ENCODE data around the gene BCAR3.
A peak's percentile ranks its signal among the peaks of the same experiment; 100 is the strongest.
"Not testable (repeated sequence)": the region's sequence is repeated elsewhere in the genome, so short reads cannot be mapped to it uniquely, and the experiment has no call there.

Gene BCAR3

DNA sequence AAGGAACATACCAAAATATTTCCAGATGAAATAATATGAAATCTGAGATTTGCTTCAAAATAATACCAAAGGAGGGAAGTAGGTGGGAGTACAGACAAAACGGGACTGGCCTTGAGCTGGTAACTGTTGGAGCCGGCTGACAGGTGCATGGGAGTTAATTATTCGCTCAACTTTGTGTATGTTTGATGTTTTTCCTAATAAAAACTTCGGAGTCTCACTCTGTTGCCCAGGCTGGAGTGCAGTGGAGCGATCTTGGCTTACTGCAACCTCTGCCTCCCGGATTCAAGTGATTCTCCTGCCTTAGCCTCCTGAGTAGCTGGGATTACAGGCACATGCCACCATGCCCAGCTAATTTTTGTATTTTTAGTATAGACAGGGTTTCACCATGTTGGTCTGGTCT is 7.6 kb downstream of the BCAR3 start:
- DNase-seq (ENCODE audit: low read depth, low spot score); H3K4me3 ChIP-seq (ENCODE audit: low read length): not testable (repeated sequence)

DNA sequence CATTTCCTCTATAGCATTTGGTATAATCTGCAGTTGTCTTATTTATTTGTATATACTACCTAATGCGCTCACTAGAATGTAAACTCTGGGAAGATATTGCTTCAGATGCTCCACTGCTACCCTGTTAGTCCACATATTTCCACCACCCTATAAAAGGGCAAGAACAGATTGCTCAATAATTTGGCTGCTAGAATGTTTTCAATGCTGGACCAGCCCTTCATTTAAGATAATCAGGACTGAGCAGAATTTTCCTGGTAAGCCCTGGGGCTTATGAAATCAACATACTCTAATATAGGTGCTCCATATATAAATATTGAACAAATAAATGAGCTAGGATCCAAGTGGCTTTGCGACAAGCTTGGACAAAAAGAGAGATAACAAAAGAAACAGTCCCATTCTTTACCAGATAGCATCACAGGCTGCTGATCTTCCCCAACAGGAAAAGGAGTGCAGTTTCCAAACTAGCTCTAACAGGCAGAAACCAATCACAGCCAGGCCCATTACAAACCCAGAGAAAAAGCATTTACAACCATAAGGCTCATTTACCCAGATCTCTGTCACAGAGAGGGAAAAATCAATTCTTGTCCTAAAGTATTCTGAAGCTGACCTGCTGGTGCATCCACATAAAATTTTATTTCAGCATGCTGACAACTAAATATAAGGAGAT is 8.3 kb downstream of the BCAR3 start:
- no peak overlapping the region for H3K4me3 ChIP-seq (ENCODE audit: low read length)
- no peak for DNase-seq (ENCODE audit: low read depth, low spot score)

DNA sequence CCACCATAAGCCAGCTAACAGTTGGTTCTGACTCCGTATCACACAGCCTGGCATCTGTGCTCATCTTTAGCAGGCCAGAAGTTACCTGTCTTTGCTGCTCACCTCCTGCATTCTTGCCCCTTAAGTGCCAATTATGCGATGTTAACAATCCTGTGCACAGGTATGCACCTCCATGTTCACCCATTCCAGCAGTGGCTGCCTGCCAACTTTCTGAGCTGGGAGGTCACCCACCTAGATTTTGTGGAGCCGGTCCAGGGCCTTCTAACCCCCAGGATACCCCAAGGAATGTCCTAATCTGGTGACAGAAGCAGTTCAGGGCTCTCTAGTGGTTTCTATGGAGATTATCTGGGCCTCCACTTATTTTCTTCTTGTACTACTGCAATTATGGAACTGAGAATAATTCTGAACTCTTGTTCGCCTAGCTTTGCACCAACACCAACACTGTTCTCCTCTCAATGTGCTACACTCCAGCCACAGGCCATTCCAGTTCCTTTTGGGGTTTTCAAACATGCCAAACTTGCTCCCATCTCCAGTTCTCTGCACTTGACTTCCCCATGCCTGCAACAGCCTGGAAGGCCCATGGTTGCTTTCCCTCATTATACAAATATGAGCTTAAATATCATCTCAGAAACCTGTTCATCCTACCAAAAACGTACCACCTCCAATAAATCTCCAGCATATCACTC is 9.0 kb downstream of the BCAR3 start:
- no peak overlapping the region for H3K4me3 ChIP-seq (ENCODE audit: low read length)
- no peak for DNase-seq (ENCODE audit: low read depth, low spot score)

DNA sequence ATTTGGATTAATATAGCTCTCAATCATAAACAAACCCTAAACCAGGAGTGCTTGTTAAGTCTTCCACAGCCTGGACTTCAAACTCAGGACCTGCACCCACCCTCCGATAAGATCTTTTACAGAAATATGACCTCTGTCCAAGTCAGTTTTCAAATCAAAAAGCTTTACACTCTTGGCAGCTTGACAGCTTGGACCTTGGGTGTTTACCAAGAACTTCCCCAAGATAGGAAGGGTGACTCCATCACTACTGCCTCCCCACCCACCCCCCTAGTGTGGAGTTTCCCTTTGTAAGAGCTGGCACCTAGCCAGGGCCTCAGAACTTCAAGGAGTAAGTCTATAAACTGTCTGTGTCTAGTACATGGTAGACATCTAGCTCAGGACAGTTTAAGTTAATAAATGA is 9.6 kb downstream of the BCAR3 start:
- H3K4me3 ChIP-seq (ENCODE audit: low read length): no peak overlapping the region
- no peak for DNase-seq (ENCODE audit: low read depth, low spot score)

DNA sequence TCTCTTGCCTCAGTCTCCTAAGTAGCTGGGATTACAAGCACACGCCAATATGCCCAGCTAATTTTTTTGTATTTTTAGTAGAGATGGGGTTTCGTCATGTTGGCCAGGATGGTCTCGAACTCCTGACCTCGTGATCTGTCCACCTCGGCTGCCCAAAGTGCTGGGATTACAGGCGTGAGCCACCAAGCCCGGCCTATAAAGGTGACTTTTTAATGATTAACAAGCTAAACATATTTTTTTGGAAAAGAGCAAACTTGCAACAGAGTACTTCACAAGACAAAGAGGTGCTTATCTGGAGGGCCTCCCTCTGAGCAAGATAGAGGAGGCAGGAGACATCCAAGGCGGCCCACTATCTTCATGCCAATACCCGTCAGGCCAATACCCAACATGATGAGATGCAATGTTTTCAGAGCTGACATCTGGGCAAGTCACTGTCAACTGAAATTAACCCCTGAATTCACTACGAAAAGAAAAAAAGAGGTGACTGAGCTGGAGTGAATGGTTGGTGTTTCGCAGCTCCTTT is 10.5 kb downstream of the BCAR3 start:
- no peak overlapping the region for H3K4me3 ChIP-seq (ENCODE audit: low read length)
- DNase-seq (ENCODE audit: low read depth, low spot score): no peak

DNA sequence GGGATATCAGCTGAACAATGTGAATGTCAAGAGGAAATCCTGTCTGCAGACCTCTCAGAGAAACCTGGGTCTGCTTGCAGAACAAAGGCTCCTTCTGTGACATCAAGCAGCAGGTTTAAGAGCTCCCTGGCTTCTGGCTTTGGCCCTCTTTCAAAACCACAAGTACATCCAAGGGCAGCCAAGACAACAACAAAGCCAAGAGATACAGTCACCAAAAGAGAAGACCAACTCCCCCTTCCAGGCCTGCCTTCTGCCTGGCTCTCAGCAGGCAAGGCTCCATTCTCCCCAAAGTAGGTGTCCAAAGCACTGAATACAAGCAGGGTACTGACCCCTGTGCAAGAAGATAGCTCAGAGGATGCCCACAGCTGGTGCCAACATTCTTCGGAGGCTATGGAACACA is 11.5 kb downstream of the BCAR3 start:
- no peak overlapping the region for H3K4me3 ChIP-seq (ENCODE audit: low read length)
- peak; percentile 49 for DNase-seq (ENCODE audit: low read depth, low spot score)

DNA sequence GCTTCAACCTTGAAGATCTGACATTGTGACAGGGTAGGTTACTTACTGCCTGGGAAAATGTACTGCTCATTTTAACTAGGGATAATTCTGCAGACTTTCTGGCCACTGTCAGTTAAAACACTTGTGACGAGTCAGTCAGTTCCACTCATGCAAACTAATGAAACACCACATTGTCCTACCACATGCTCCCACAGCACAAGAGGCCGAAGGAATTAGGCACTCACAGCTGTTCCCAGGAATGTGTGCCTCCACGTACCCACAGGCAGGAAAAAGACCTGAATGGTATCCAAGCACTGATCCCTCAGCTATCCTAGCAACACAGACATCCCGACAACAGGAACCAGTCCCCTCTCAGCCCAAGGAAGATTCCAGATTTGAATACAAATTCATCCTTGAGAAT is 12.3 kb downstream of the BCAR3 start:
- no peak for DNase-seq (ENCODE audit: low read depth, low spot score)

DNA sequence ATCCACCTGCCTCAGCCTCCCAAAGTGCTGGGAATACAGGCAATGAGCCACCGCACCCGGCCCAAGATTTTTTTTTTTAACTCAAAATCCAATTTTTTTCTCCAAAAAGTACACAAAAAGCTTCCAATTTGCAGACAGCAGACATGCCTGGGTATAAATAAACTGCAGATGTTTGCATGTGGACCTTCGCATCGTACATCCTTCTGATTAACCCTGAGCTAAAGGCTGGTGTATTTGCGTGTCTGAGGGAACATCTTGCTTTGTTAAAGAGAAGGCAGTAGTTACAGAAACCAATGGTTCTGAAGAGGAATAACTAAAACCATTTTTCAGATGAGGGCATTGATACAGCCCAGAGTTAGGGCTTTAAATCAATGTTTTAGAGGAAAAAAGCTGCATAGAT is 12.7 kb downstream of the BCAR3 start:
- no peak overlapping the region for H3K4me3 ChIP-seq (ENCODE audit: low read length)
- no peak for DNase-seq (ENCODE audit: low read depth, low spot score)

More for the DNA sequence above, 12.3 kb downstream of the BCAR3 start:
- no peak overlapping the region for H3K4me3 ChIP-seq (ENCODE audit: low read length)

DNA sequence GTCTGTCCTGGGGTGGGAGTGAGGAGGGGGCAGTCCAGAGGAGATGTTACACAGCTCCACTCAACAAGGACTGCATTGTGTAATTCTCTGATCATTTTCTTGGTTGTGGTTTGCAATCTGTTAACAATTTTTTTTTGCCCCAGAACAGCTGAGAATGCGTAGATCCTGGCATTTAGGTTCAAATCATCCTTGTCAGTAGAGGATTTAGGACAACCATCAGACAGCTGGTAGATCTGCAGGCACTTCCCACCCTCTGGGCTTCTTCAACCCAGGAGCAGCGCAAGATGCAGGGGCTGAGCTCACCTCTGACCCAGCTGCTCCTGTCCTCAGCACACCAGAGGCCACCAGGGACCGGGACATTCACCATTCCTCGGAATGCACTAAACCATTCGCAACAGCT is 13.5 kb downstream of the BCAR3 start:
- H3K4me3 ChIP-seq (ENCODE audit: low read length): no peak overlapping the region
- DNase-seq (ENCODE audit: low read depth, low spot score): no peak

DNA sequence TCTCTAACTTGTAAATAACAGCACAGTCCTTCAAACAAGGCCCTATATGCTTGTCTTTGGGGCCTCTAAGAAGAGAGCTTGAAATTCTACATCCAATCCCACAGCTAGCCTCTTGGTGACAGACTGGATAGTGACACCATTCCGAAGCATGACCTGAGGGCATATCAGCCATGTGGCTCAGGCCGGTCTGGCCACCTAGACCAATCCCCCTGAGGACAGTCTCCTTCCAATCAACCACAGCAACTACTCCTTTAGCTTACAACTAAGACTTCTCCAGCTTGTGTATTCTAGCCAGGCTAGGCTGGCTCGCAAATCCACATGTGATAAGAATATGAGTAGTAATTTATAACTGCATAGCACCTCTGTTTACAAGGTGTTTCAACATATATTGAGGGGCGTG is 14.0 kb downstream of the BCAR3 start:
- no peak for DNase-seq (ENCODE audit: low read depth, low spot score)
- H3K4me3 ChIP-seq (ENCODE audit: low read length): no peak overlapping the region

DNA sequence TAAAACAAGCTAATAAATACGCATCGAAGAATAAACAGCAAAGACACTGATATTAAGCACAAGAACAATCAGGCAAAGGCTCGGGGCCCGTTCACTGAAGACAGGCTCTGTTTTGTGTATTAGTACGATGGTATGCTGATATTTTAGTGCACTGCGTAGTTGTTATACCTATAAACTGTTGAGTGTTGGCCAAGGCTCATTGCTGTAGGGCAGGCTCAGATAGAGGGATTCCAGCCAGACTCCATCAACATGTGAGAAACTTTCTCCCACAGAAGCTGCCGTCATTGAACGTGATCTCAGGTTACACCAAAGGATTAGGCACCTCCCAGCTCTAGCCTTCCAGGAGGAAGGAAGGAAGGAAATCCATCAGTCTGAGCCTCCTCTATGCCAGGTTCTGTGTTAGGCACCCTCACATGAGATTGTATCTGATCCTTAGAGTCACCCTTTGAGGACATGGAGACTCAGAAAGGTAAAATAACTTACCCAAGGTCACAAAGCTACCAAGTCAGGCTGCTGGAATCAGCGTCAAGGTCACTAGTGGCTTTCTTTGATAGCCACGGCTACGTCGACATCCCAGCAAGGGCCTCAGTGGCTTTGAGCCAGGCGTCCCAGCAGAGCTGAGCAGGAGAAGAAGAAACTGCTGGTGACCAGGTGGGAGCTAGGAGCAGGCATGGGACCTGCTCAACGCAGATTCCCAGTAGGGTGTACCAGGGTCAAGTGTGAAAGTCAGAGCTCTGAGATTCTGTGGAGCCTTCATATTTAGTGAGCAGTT is 14.8 kb downstream of the BCAR3 start:
- H3K4me3 ChIP-seq (ENCODE audit: low read length): no peak overlapping the region
- no peak for DNase-seq (ENCODE audit: low read depth, low spot score)

DNA sequence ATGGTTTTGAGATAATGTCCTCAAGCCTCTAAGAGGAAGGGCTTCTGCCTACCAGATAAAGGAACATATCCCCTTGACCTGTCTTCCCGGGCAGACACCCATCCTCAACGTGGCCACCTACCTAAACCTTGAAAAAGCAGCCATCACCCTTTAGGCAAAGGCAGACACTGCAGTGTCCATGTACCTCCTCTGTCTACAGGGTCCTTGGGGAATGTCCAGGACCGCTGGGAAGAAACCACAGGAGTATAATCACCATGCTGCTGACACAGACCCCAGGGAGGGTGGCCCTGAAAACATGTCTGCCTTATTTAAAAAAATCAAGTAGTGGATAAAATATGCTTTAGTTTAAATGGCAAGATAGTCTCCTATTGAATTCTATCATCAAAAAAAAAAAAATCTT is 16.6 kb downstream of the BCAR3 start:
- no peak overlapping the region for H3K4me3 ChIP-seq (ENCODE audit: low read length)

DNA sequence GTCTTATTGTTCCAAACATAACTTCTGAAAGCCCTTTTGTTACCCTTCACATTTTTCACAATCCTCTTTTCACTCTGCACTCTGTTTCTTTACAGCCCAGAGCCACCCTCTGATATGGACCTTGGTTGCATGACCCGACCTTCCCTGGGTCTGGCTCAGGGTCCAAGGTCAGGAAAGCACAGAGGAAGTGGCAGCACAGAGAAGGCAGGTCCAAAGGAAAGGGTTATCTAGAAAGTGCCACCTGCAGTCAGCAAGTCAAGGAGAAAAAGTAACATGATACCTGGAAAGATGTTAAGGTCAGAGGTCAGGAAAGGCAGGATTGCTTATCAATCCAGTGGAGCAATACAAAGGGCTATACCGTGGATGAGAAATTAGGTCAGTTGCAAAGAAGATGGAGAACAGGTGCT is 18.4 kb downstream of the BCAR3 start:
- no peak overlapping the region for H3K4me3 ChIP-seq (ENCODE audit: low read length)
- no peak for DNase-seq (ENCODE audit: low read depth, low spot score)

More for the DNA sequence above, 16.6 kb downstream of the BCAR3 start:
- no peak for DNase-seq (ENCODE audit: low read depth, low spot score)

DNA sequence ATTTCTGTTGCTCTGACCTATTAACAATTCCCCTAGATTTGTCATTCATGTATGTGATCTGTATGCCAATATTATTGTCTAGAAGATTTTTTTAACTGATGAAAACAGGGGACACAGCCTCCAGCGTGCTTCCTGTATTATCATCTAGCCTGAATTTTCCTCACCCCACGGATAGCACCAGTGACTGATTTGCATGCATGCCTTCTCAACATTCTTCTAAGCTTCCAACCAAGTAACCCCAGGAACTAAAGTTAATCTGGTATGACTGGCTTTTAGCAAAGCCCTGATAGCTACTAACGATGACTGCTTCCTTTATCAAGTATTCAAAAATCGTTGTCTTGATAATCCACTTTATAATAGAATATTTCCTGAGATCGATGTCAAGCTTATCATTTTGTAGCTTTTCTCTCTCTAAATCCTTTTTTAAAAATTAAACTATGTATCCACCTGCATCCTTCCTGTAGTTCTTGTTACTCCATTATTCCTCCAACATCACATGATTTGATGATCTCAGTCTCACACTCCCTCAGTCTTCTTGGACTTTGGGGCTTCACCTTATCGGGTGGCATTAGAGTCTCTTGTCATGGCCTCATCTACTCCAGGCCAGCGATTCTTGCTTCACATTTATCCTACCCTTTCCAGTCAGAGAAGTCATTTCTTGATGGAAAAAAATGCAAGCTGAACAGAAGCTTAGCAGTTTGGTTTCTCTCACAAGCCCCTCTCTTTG is 19.0 kb downstream of the BCAR3 start:
- DNase-seq (ENCODE audit: low read depth, low spot score): no peak
- H3K4me3 ChIP-seq (ENCODE audit: low read length): no peak overlapping the region

DNA sequence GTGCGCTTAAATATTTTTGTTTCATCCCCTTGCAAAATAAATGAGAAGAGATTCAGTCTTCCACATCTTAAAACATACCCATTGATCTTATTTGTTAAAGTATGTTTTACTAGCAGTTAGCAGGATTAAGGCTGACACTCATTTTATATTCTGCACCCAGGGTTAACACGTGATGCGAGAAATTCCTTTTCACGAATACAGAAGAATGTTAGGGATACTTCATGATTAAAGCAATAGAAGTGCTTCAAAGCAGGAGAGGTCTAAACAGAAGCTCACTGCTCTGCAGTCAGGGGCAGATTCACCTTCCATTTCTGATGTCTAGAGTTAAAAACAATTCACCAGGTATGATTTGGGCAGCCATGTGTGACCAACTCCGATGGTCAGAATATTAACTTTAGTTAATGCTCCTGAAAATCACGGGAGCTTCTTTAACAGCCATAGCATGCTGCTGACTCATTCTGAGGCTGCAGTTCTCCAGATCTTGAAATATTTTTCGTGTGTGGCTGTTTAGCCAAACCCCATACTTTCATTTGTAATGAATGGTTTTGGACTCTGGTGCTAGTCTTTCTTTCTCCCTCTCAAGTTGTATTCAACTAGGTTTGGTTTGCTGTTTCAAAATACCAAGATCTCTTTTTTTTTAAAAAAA is 19.7 kb downstream of the BCAR3 start:
- H3K4me3 ChIP-seq (ENCODE audit: low read length): no peak overlapping the region
- no peak for DNase-seq (ENCODE audit: low read depth, low spot score)

DNA sequence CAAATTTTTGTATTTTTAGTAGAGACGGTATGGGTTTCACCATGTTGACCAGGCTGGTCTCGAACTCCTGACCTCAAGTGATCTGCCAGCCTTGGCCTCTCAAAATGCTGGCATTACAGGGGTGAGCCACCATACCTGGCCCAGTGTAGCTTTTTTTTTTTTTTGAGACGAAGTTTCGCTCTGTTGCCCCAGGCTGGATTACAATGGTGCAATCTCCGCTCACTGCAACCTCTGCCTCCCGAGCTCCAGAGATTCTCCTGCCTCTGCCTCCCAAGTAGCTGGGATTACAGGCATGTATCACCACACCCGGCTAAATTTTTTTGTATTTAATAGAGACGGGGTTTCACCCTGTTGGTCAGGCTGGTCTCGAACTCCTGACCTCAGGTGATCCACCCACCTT is 20.3 kb downstream of the BCAR3 start:
- DNase-seq (ENCODE audit: low read depth, low spot score); H3K4me3 ChIP-seq (ENCODE audit: low read length): not testable (repeated sequence)

DNA sequence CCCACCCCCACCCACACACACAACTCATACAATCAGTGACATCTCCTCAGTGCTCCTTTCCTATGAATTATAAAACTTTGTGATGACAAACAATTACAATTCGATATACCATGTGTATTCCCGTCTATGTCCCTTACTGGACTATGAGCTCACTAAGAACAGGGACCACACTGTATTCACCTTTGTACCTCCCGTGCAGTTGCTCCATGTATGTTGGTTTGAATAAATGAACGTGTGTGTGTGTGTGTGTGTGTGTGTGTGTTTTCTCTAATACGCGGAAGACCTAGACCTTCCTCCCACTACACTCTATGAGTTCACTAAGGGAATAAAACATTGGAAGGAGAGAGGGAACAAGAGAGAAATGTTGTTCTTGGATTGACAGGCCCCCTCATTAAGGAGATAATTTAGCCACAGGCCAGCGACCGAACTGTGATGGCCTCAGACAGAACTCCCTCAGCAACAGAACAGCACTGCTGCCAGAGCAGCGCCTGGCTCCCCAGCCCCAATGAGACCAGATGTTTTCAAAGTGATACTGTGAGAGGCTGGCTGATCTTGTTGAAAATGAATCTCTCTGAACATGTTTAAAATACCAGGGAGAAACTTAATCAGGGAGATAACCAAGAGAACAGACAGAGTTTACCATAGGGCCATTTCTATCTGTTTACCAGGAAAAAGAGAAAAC is 21.7 kb downstream of the BCAR3 start:
- no peak for DNase-seq (ENCODE audit: low read depth, low spot score)
- H3K4me3 ChIP-seq (ENCODE audit: low read length): no peak overlapping the region

DNA sequence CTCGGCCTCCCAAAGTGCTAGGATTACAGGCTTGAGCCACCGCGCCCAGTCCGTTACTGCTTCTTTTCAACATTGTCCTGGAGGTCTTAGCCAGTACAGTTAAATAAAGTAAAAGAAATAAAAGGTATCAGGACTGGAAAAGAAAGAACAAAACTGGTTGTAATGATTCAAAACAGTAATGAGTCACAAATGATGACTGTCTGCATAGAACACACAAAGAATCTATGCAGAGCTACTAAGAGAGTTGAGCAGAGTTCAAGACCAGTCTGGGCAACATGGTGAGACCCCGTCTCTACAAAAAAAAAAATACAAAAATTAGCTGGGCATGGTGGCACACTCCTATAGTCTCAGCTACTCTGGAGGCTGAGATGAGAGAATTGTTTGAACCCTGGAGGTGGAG is 23.4 kb downstream of the BCAR3 start:
- no peak for DNase-seq (ENCODE audit: low read depth, low spot score)
- H3K4me3 ChIP-seq (ENCODE audit: low read length): no peak overlapping the region
